GM12873 (cell line): ENCODE results near the gene BRAF.

ENCODE experiments used
- CTCF ChIP-seq: IDR thresholded peaks from 2 replicates; pipeline ENCODE4 v1.5.1; 2012; ENCODE audit warnings: low read depth, mild to moderate bottlenecking, moderate library complexity, low read length, control low read depth; ENCODE audit not compliant: insufficient read depth; ENCODE audit errors: missing control alignments

BRAF gene

GRCh38 chr7:140724706-140725105 lies 200.0 kb downstream of the BRAF start:
- TF ChIP-seq CTCF = no peak

DNA sequence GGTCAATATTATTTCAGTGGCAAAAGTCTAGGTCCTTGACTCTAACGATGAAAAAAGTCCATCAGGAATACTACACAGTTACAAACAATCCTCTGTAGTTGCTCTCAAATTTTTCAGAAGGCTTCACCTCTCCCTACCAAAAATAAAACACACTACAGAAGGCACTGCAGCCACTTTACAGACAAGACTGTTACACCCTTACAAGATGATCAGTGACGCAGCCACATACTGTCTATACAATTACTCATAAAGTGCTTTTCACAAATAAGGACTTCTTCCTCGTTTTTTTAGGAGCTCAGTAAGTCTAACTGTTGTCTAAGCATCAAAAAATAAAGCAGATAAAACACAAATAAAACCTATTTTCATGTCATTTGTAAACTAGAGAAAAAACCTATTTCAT lies 201.2 kb downstream of the BRAF start:
- no peak for TF ChIP-seq CTCF

DNA sequence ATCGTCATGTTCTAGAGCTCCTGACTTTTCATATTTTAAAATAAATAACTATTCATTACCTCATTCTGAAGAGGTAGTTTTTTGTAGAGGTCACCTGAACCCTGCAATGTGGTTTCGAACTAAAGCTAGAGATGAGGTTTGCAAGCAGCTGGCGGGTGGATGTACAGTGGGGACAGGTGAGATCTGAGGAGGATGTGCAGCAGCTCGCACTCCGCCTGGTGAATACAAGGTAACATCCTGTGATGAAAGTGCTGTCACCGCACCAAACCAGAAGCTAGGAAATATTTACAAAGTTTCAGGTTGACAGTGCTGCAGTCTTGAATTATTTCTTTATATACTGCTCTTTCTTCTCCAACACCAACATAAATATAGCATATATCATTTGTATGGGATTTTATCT lies 201.7 kb downstream of the BRAF start:
- no peak for TF ChIP-seq CTCF

- no peak for TF ChIP-seq CTCF
These were observed 202.5 kb downstream of the BRAF start for GRCh38 chr7:140722254-140722653.

- no peak for TF ChIP-seq CTCF
These were observed 205.0 kb downstream of the BRAF start for GRCh38 chr7:140719721-140720120.

- no peak for TF ChIP-seq CTCF
These were observed 210.2 kb downstream of the BRAF start for GRCh38 chr7:140714331-140715040.

GRCh38 chr7:140707132-140707531 lies 217.6 kb downstream of the BRAF start:
- no peak for TF ChIP-seq CTCF
